GM21529 (cell line): Measurements from ENCODE around the gene TPGS1.
"Not testable (repeated sequence)": the region's sequence is repeated elsewhere in the genome, so short reads cannot be mapped to it uniquely, and the experiment has no call there.

Experiments used
- ATAC-seq: cut with Tn5 transposase; IDR thresholded peaks from one replicate; pipeline ENCODE4 v1.9.1; 2021; ENCODE audit not compliant: unreplicated experiment

The TPGS1 gene

GRCh38 chr19:475360-475759 lies 31.9 kb upstream of the TPGS1 start:
- no peak for ATAC-seq

- no peak for ATAC-seq
Measured at GRCh38 chr19:478236-478903, 28.9 kb upstream of the TPGS1 start.

- no peak for ATAC-seq
Measured at GRCh38 chr19:478976-479375, 28.3 kb upstream of the TPGS1 start.

- ATAC-seq, result no peak
Measured at GRCh38 chr19:480016-480855, 27.1 kb upstream of the TPGS1 start.

GRCh38 chr19:481100-481499 lies 26.2 kb upstream of the TPGS1 start:
- ATAC-seq, result not testable (repeated sequence)

GRCh38 chr19:482186-483041 lies 24.9 kb upstream of the TPGS1 start:
- no peak for ATAC-seq

- ATAC-seq, result no peak
Measured at GRCh38 chr19:483332-484072, 23.8 kb upstream of the TPGS1 start.

- ATAC-seq, result no peak
Measured at GRCh38 chr19:484494-484893, 22.8 kb upstream of the TPGS1 start.

DNA sequence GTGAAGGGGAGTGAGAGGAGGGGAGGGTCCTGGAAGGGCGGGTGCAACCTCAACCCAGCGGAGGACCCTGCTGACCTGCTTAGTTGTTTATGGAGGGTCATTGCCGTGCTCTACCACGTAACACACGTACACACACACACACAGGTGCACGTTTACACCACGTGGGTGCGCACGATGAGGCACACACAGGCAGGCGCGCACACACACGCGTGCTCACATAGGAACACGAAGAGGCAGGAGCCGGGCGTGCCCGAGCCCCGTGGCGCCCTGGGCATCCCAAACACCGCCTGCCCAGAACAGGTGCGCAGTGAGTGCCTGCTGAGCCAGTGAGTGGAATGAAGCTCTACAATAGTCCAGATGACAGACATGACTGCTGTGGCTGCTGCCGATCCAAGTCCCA lies 22.2 kb upstream of the TPGS1 start:
- no peak for ATAC-seq

GRCh38 chr19:485583-486236 lies 21.6 kb upstream of the TPGS1 start:
- no peak for ATAC-seq

DNA sequence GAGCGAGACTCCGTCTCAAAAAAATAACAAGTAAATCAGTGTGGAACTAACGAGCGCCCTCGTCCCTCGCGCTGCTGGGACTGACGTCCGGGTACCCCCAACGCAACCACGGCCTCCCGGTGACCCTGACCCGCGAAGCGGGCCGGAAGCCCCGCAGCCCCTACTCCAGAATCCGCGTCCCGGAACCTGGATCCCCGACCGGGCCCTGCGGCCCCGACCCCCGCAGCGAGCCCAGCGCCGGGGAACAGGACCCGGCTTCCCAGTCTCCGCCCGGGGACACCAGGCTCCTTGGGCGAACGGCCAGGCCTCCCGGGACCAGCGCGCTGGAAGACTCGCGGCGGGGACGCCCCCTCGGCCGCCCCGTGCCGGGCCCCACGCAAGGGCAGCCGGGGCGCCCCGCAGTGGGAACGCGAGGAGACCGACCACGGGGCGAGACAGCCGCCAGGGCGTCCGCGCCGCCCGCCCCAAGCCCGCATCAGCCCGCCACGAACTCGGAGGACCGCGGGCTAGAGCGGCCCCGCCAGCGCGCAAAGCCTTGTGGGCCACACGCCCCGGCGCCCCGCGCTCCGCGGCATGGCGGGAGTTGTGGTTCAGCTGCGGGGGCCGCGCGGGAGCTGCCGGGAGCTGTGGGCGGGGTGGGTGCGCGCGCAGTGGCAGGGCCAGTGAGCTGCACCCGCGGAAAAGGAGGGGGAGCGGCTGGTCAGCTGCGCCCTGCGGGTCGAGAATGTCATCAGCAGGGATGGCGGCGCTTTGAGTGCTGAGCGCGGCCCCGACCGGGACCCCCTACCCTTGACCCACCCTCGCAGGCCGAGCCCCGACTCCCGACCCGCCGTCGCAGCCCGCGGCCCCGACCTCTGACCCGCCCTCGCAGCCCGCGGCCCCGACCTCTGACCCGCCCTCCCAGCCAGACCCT lies 18.5 kb upstream of the TPGS1 start:
- ATAC-seq, result peak; percentile 77

DNA sequence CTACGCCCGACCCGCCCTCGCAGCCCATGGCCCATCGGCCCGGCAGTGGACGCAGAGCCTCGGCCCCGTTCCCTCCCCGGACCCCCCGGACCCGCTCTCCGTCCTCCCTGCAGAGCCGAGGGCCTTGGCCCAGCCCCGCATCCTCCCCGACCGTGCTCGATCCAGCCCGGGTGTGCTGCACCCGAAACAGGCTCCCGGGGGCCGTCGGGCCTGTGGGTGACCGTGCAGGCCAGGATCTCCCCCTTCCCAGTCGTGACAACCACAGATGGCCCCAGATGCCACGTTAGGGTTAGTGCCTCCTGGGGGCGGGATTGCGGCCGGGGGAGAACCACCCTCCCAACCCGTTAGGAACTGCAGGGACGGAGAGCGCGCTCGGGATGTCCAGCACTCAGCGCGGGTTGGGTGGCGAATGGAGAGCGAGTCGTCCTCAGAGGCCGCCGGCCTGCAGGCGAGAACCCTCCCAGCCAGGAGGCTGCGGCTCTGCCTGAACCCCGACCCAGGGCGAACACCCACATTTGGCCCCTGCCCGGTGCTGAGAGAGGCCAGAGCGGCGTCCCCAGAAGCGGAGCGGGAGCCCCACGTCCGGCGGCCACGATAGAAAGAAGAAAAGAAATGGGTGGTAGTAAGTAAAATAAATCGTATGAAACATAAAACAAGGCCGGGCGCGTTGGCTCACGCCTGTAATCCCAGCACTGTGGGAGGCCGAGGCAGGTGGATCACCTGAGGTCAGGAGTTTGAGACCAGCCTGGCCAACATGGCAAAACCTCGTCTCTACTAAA lies 17.7 kb upstream of the TPGS1 start:
- no peak for ATAC-seq

GRCh38 chr19:491146-491741 lies 16.1 kb upstream of the TPGS1 start:
- no peak for ATAC-seq

- no peak for ATAC-seq
Measured at GRCh38 chr19:492091-492531, 15.2 kb upstream of the TPGS1 start.

GRCh38 chr19:493391-494170 lies 13.7 kb upstream of the TPGS1 start:
- ATAC-seq, result no peak

- no peak for ATAC-seq
Measured at GRCh38 chr19:494171-495080, 12.9 kb upstream of the TPGS1 start.
